Measurements from ENCODE around the gene ZNF225. TPM values are rescaled to one million over a fixed set of nuclear protein-coding genes. Genes with fewer than 3 reads are reported as not detected.
A peak's percentile ranks its signal among the peaks of the same experiment; 100 is the strongest.

Gene ZNF225
- total and polyA plus RNA-seq, 9 of the 15 experiments (the other 6 are each of a cell fraction or from before 2014, with no cell fraction given) = 1.4 to 4.2 (median 2.2) TPM

DNA sequence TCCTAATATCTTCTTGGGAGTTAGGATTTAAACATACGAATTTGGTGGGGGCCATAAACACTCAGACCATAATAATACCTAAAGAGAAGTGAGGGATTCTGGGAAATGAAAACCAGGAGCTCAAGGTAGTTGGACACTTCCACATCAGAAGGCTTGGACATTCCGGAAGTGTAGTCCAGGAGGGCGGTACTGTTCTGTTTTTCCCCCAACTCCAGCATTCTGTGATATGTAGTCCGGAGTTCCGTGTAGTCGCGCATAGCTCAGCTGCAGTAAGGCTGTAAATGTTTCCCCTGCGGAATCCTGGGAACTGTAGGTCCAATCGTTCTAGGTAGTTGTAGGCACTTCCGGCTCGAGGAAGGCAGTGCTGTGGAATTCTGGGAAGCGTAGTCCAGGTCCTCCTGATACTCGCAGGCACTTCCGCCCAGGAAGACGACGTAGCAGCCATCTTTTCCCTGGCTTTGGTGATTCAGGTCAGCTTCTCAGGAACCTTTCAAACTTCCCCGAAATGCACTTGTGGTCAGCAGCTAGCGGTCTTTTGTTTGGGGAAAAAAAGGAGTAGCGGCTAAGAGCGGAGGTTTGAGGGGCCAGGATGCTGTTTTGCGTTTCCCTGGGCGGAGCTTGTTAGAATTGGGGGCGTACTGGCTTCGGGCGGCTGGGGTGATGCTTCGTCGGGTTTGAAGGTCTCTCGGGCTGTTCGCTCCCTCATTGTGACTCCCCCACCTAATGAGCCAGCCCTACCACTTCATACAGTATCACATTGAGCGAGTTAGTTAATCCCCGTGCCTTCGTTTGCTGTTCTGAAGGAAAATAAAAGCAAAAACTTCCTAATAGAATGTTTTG, 51.7 kb downstream of the ZNF225 start, which contains the start of gene ZNF226 (continued):
- TF ChIP-seq POLR2H (tag; IDR thresholded peaks at IDR 0.05; ENCODE audit: low read depth) = peak; percentile 67
- no peak for TF ChIP-seq ATF1 (CRISPR knock-in tag; IDR thresholded peaks at IDR 0.05)
- TF ChIP-seq ATF1 (tag; IDR thresholded peaks at IDR 0.05) = peak; percentile 85
- TF ChIP-seq, protein P1, sequence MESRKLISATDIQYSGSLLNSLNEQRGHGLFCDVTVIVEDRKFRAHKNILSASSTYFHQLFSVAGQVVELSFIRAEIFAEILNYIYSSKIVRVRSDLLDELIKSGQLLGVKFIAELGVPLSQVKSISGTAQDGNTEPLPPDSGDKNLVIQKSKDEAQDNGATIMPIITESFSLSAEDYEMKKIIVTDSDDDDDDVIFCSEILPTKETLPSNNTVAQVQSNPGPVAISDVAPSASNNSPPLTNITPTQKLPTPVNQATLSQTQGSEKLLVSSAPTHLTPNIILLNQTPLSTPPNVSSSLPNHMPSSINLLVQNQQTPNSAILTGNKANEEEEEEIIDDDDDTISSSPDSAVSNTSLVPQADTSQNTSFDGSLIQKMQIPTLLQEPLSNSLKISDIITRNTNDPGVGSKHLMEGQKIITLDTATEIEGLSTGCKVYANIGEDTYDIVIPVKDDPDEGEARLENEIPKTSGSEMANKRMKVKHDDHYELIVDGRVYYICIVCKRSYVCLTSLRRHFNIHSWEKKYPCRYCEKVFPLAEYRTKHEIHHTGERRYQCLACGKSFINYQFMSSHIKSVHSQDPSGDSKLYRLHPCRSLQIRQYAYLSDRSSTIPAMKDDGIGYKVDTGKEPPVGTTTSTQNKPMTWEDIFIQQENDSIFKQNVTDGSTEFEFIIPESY (CRISPR knock-in tag; IDR thresholded peaks at IDR 0.05) = no peak
- TF ChIP-seq, protein P2, sequence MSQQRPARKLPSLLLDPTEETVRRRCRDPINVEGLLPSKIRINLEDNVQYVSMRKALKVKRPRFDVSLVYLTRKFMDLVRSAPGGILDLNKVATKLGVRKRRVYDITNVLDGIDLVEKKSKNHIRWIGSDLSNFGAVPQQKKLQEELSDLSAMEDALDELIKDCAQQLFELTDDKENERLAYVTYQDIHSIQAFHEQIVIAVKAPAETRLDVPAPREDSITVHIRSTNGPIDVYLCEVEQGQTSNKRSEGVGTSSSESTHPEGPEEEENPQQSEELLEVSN (IDR thresholded peaks at IDR 0.05; ENCODE audit: borderline replicate concordance in 1 of 2, extremely low read depth in 1 of 2, insufficient read depth in 1 of 2, insufficient read length in 1 of 2, low read depth in 1 of 2, low read length in 1 of 2, poor library complexity in 1 of 2, severe bottlenecking in 1 of 2) = peak in 1 of 2 experiments; percentile 33
- no peak for TF ChIP-seq HDAC1 (IDR thresholded peaks at IDR 0.05)
- 0 out of 2 replicates have a peak, but pooled peaks have one; percentile 81 for TF ChIP-seq MBD2 (IDR thresholded peaks at IDR 0.05; ENCODE audit: borderline replicate concordance, low read depth)
- peak; percentile 23; the same call in 1 of the 2 replicates for TF ChIP-seq MEF2D (tag; conservative IDR thresholded peaks at IDR 0.05; ENCODE audit: low read depth)
- TF ChIP-seq SREBF1 (IDR thresholded peaks at IDR 0.05; ENCODE audit: borderline replicate concordance, low read depth, low read length) = no peak; the same call in 1 of the 2 replicates
- TF ChIP-seq, protein P3, sequence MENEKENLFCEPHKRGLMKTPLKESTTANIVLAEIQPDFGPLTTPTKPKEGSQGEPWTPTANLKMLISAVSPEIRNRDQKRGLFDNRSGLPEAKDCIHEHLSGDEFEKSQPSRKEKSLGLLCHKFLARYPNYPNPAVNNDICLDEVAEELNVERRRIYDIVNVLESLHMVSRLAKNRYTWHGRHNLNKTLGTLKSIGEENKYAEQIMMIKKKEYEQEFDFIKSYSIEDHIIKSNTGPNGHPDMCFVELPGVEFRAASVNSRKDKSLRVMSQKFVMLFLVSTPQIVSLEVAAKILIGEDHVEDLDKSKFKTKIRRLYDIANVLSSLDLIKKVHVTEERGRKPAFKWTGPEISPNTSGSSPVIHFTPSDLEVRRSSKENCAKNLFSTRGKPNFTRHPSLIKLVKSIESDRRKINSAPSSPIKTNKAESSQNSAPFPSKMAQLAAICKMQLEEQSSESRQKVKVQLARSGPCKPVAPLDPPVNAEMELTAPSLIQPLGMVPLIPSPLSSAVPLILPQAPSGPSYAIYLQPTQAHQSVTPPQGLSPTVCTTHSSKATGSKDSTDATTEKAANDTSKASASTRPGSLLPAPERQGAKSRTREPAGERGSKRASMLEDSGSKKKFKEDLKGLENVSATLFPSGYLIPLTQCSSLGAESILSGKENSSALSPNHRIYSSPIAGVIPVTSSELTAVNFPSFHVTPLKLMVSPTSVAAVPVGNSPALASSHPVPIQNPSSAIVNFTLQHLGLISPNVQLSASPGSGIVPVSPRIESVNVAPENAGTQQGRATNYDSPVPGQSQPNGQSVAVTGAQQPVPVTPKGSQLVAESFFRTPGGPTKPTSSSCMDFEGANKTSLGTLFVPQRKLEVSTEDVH (IDR thresholded peaks at IDR 0.05; ENCODE audit: low read depth, partially characterized antibody) = peak; percentile 69
- TF ChIP-seq SIX5 (IDR thresholded peaks at IDR 0.05; ENCODE audit: borderline replicate concordance in 1 of 2, insufficient read depth in 1 of 2, low read depth in 1 of 2, low read length in 2 of 2) = peak; percentile 81 to 88
- TF ChIP-seq BDP1 (IDR thresholded peaks at IDR 0.05; ENCODE audit: insufficient read depth, insufficient read length) = no peak
- TF ChIP-seq, protein P4, sequence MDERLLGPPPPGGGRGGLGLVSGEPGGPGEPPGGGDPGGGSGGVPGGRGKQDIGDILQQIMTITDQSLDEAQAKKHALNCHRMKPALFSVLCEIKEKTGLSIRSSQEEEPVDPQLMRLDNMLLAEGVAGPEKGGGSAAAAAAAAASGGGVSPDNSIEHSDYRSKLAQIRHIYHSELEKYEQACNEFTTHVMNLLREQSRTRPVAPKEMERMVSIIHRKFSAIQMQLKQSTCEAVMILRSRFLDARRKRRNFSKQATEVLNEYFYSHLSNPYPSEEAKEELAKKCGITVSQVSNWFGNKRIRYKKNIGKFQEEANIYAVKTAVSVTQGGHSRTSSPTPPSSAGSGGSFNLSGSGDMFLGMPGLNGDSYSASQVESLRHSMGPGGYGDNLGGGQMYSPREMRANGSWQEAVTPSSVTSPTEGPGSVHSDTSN (CRISPR knock-in tag; IDR thresholded peaks at IDR 0.05; ENCODE audit: low read depth) = no peak
- TF ChIP-seq, protein P4 (tag; conservative IDR thresholded peaks at IDR 0.05; ENCODE audit: low read depth) = no peak
- peak; percentile 69 to 74 for TF ChIP-seq NRF1 (conservative IDR thresholded peaks at IDR 0.05 in 1 of 2, IDR thresholded peaks at IDR 0.05 in 1 of 2)
- no peak for TF ChIP-seq SMAD2 (IDR thresholded peaks at IDR 0.05; ENCODE audit: low read depth, low read length)
- TF ChIP-seq POLR2G (IDR thresholded peaks at IDR 0.05; ENCODE audit: low read depth, low read length) = no peak
- peak; percentile 89 for TF ChIP-seq ZNF143 (CRISPR knock-in tag; IDR thresholded peaks at IDR 0.05)

Measured in K562 (cell line).